Endothelial cell of umbilical vein (primary cell): ENCODE measurements around the gene RNF130. TPM values are rescaled to one million over a fixed set of nuclear protein-coding genes. Genes with fewer than 3 reads are reported as not detected.

Experiments
- BruUV-seq: library from RNA; stranded (reverse); fragments of 400-500 nt; replicated peaks from 2 replicates; lab custom pipeline; 2021; lab: Mats Ljungman, UMichigan
- CTCF ChIA-PET: fragments of 300-600, 350-600 bp; sonication (Branson Sonifier 250); formaldehyde crosslinking; loops from one replicate; lab custom pipeline; 2021; ENCODE audit warnings: antibody characterized with exemption, inconsistent platforms; lab: Charles Lee
- POLR2A ChIA-PET: fragments of 300-600, 350-600 bp; sonication (Branson Sonifier 250); formaldehyde crosslinking; loops from one replicate; lab custom pipeline; 2021; ENCODE audit warnings: antibody characterized with exemption, inconsistent platforms; lab: Charles Lee
- DNase-seq: peaks from one replicate; pipeline ENCODE4 v3.0.0-alpha.2; 2011; ENCODE audit warnings: low read depth, low spot score
- FAIRE-seq: peaks from 2 replicates; lab custom pipeline; 2011; peaks lifted over from hg19 to GRCh38; lab: Jason Lieb, UNC
- H2AFZ ChIP-seq: 2 replicates; pipeline ENCODE4 v1.6.0; 2012; ENCODE audit warnings: low read depth, low read length, control low read depth, inconsistent platforms
- H3K27ac ChIP-seq: 2 replicates; pipeline ENCODE4 v1.5.1; 2011; ENCODE audit warnings: low read depth, mild to moderate bottlenecking, control low read depth, low read length, moderate library complexity; ENCODE audit not compliant: insufficient read depth
- H3K27me3 ChIP-seq, 2 experiments: 2 replicates each; pipeline versions ENCODE4 v1.6.0 to v1.6.1; 2011; ENCODE audit warnings: low read length in 2 of 2, mixed read lengths in 1 of 2; ENCODE audit not compliant: control insufficient read depth in 2 of 2, insufficient read depth in 2 of 2
- H3K36me3 ChIP-seq, 2 experiments: 2 replicates in 1 of 2; 3 replicates in 1 of 2; pipeline ENCODE4 v1.5.1; 2011; ENCODE audit warnings: low read length in 2 of 2, mild to moderate bottlenecking in 1 of 2, moderate library complexity in 1 of 2; ENCODE audit not compliant: control insufficient read depth in 2 of 2, insufficient read depth in 2 of 2; ENCODE audit errors: extremely low read depth in 1 of 2
- H3K4me1 ChIP-seq: 3 replicates; pipeline ENCODE4 v1.5.1; 2011; ENCODE audit warnings: mild to moderate bottlenecking, low read length; ENCODE audit not compliant: control insufficient read depth, insufficient read depth; ENCODE audit errors: extremely low read depth
- H3K4me2 ChIP-seq: 2 replicates; pipeline ENCODE4 v1.6.1; 2011; ENCODE audit warnings: low read length, control low read depth, mixed read lengths; ENCODE audit not compliant: insufficient read depth
- H3K4me3 ChIP-seq, 3 experiments: fragments of 200-600 bp in 1 of 3; sonication (generic), shearing (Covaris generic) in 1 of 3; replicated peaks in 1 of 3; 2 replicates each; pipeline ENCODE4 v1.5.1; 2011 to 2016; ENCODE audit warnings: control low read depth in 3 of 3, low read length in 3 of 3, mild to moderate bottlenecking in 2 of 3, inconsistent platforms in 1 of 3, low read depth in 1 of 3, moderate library complexity in 1 of 3; ENCODE audit not compliant: insufficient read depth in 1 of 3
- H3K79me2 ChIP-seq: 2 replicates; pipeline ENCODE4 v1.6.0; 2012; ENCODE audit warnings: low read length, inconsistent platforms; ENCODE audit not compliant: control insufficient read depth, insufficient read depth
- H3K9ac ChIP-seq: replicated peaks from 2 replicates; pipeline ENCODE3; 2011; ENCODE audit warnings: low read length, control low read depth; ENCODE audit not compliant: insufficient read depth; ENCODE audit errors: extremely low read depth
- H3K9me1 ChIP-seq: replicated peaks from 3 replicates; pipeline ENCODE4 v1.6.0; 2011; ENCODE audit warnings: mild to moderate bottlenecking, low read length; ENCODE audit not compliant: control insufficient read depth, insufficient read depth; ENCODE audit errors: extremely low read depth
- H3K9me3 ChIP-seq: replicated peaks from 2 replicates; pipeline ENCODE4 v1.5.1; 2012; ENCODE audit warnings: low read length, inconsistent platforms; ENCODE audit not compliant: control insufficient read depth, insufficient read depth
- H4K20me1 ChIP-seq: replicated peaks from 2 replicates; pipeline ENCODE3; 2011; ENCODE audit warnings: mild to moderate bottlenecking, low read length; ENCODE audit not compliant: control insufficient read depth, insufficient read depth; ENCODE audit errors: extremely low read depth
- CTCF ChIP-seq, 2 donors: IDR thresholded peaks; 1 replicate in 1 of 2; 2 replicates in 1 of 2; pipeline ENCODE4 v1.5.1; 2011; ENCODE audit warnings: low read length in 2 of 2, mild to moderate bottlenecking in 2 of 2, moderate library complexity in 2 of 2, control low read depth in 1 of 2, inconsistent platforms in 1 of 2, low read depth in 1 of 2; ENCODE audit not compliant: insufficient read depth in 1 of 2; ENCODE audit errors: extremely low read depth in 1 of 2
- EZH2 ChIP-seq: IDR thresholded peaks from 2 replicates; pipeline ENCODE4 v1.6.1; 2012; ENCODE audit warnings: borderline replicate concordance, low read depth, mild to moderate bottlenecking, moderate library complexity, low read length, inconsistent platforms; ENCODE audit not compliant: severe bottlenecking
- FOS ChIP-seq: IDR thresholded peaks from 2 replicates; pipeline ENCODE4 v1.6.1; 2011; ENCODE audit warnings: mild to moderate bottlenecking, low read length, moderate library complexity, borderline replicate concordance; ENCODE audit not compliant: insufficient read depth
- GATA2 ChIP-seq: IDR thresholded peaks from 2 replicates; pipeline ENCODE4 v1.7.0; 2011; ENCODE audit warnings: low read depth, mild to moderate bottlenecking, moderate library complexity, mixed read lengths, low read length; ENCODE audit not compliant: insufficient read length, insufficient read depth
- JUN ChIP-seq: IDR thresholded peaks from 2 replicates; pipeline ENCODE4 v1.6.1; 2011; ENCODE audit warnings: borderline replicate concordance, low read depth; ENCODE audit not compliant: insufficient read length, insufficient read depth
- MAX ChIP-seq: IDR thresholded peaks from 2 replicates; pipeline ENCODE4 v1.6.1; 2011; ENCODE audit not compliant: insufficient read depth, insufficient read length
- MYC ChIP-seq: IDR thresholded peaks from one replicate; pipeline ENCODE4 v1.6.1; 2011; ENCODE audit warnings: mild to moderate bottlenecking, low read depth, low read length
- POLR2A ChIP-seq: IDR thresholded peaks from 2 replicates; pipeline ENCODE4 v1.6.1; 2012; ENCODE audit warnings: low read depth, mild to moderate bottlenecking, control low read depth, low read length
- POLR2AphosphoS5 ChIP-seq: IDR thresholded peaks from 2 replicates; pipeline ENCODE4 v1.6.1; 2012; ENCODE audit warnings: low read depth, mild to moderate bottlenecking, control low read depth, low read length, moderate library complexity; ENCODE audit not compliant: insufficient read depth
- dilution Hi-C: fragments of 300-500 bp; cut with MboI; formaldehyde crosslinking; loops from one replicate; pipeline ENCODE4 v1.15.0; 2019; ENCODE audit warnings: low sequenced_read_pairs; ENCODE audit not compliant: extremely low pct_ligation_motif_present
- intact Hi-C: fragments of 100-400 bp; cut with micrococcal nuclease; formaldehyde crosslinking; loops from one replicate; pipeline ENCODE4 v1.10.0; 2022
- polyA plus RNA-seq, 4 experiments: library from polyadenylated mRNA; depleted of rRNA in 3 of 4; stranded (reverse) in 3 of 4; unstranded in 1 of 4; fragments of >200 nt; gene quantifications; 2 replicates each; pipeline versions ENCODE4 v1.2.1 to v1.2.3, GENCODE V29; 2011 to 2012; ENCODE audit warnings: missing spikeins in 1 of 4
- total RNA-seq: library from RNA; stranded (reverse); gene quantifications from 2 replicates; pipeline ENCODE4 v1.2.3, GENCODE V29; 2021

RNF130 gene
- total and polyA plus RNA-seq, 2 donors (not counting 3 experiments of a cell fraction or from before 2014, with no cell fraction given), result 43.0 to 43.1 TPM

DNA sequence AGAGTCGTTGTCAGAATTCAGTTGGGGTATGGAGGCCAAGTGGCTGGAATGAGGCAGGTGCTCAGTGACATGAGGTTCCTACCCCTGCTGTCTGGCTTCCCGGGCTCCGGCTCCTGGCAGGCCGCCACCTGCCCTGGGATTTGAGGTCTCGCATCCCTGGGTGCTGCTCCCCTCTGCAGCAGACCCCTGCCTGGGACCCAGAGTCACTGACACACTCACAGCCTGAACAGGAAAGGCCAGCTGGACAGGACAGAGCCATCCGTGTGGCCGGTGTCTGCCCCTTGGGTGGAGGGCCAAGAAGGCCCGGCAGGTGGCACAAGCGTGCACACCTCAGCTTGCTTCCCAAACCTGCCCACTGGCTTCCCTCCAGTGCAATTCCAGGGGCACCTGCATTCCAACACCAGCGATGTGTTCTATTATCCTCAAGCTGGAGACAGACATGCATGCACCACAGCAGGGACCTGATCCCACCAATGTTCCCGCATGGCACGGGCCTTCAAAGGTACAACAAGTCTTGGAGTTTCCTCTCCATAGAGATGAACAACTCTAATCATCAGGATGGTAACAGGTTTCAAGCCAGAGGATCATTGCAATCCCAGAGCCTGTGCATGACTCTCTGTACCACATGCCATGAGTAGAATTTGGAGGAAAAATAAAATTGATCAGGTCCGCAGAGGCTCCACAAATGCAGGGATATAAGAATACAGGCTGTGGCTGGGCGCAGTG lies 45.6 kb upstream of the RNF130 start:
- intact Hi-C loops (no loop called here), dilution Hi-C loops (no loop called here)
- FAIRE-seq (no peak), DNase-seq (no peak)
- H4K20me1 ChIP-seq, result no peaks in the 10 kb centered on the region
- no peaks in the 10 kb centered on the region for H3K36me3 ChIP-seq
- no peak overlapping the region for H2AFZ ChIP-seq
- no TSS peak for BruUV-seq
- CTCF ChIA-PET, result no interaction called here
- no peaks in the 10 kb centered on the region for H3K9me1 ChIP-seq
- no peak overlapping the region for H3K4me2 ChIP-seq
- no peak overlapping the region for H3K9ac ChIP-seq
- no peak overlapping the region for H3K4me3 ChIP-seq
- TF ChIP-seq JUN (no peak), MYC (no peak), GATA2 (no peak), POLR2A (no peak), EZH2 (no peak), FOS (no peak), CTCF (IDR thresholded peaks at IDR 0.05; ENCODE audit: extremely low read depth in 1 of 2, insufficient read depth in 1 of 2, low read depth in 1 of 2, low read length in 2 of 2) (no peak), MAX (no peak), POLR2AphosphoS5 (no peak)
- POLR2A ChIA-PET, result no interaction called here
- no peaks in the 10 kb centered on the region for H3K4me1 ChIP-seq
- no peaks in the 10 kb centered on the region for H3K9me3 ChIP-seq
- no peaks in the 10 kb centered on the region for H3K27me3 ChIP-seq
- no peaks in the 10 kb centered on the region for H3K79me2 ChIP-seq
- H3K27ac ChIP-seq, result no peak overlapping the region
